Stimulated activated CD8-positive, alpha-beta memory T cell treated with anti-CD3 and anti-CD28 coated beads, Interleukin-12 subunit alpha, Interleukin-12 subunit beta, amount 100 ng/mL, for 24 hours (primary cell): ENCODE measurements around the gene KCNK3.
"Not testable (repeated sequence)": the region's sequence is repeated elsewhere in the genome, so short reads cannot be mapped to it uniquely, and the experiment has no call there.

Source experiments
- DNase-seq: peaks from one replicate; pipeline ENCODE4 v3.0.0-alpha.2; 2020; ENCODE audit errors: extremely low read depth

Gene KCNK3

DNA sequence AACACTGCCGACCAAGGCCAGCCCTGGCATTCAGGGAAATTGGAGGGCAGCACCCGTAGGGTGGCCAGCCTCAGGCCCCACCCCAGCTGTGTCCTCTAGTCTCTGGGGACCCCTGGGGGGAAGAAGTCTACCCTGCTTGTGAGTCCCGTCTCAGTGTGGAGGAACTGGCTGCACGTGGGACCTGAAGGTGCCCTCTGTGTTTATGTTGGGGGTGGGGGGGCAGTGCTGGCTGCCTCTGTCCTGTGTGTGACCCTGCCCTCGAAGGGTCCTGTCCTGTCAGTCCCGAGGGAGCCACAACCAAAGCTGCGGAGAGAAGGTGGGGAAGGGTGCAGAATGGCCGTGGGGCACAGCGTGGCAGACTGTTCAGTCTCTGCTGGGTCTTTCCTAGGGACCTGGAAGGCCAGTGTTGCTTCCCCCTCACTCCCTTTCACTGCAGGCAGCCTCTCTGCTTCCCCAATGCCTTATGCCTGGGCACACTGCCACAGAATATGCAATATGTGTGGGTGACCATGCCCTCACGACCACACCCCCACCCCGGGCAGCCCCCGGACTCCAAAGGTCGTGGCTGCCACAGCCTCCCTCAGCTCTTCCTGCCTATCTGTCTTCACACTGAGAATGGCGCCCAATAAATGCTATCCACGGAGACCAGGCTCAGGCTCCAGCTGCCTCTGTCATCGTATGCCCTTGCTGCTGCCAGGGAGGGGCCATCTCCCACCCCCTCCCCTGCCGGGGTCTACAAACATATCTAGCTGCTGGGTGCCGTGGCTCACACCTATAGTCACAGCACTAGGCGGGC lies 38.2 kb downstream of the KCNK3 start:
- no peak for DNase-seq

DNA sequence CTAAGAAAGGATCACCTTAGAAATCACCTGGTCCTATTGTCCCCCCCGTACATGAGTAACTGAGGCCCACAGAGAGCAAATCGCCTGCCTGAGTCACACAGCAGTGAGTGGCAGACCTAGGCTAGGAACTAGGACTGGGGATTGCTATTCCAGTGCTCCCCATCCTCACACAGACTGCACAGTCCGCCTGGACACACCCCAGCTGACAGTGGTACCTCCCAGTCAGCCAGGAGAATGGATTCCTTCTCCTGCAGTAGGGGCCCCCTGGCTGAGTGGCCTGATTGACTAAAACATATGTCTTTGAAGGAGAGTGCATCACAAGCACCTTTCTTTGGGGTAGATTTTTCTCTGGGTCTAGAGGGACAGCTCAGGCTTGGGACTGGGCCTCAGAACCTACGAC lies 39.2 kb downstream of the KCNK3 start:
- DNase-seq, result no peak

GRCh38 chr2:26732446-26732845 lies 39.9 kb downstream of the KCNK3 start:
- DNase-seq, result no peak

DNA sequence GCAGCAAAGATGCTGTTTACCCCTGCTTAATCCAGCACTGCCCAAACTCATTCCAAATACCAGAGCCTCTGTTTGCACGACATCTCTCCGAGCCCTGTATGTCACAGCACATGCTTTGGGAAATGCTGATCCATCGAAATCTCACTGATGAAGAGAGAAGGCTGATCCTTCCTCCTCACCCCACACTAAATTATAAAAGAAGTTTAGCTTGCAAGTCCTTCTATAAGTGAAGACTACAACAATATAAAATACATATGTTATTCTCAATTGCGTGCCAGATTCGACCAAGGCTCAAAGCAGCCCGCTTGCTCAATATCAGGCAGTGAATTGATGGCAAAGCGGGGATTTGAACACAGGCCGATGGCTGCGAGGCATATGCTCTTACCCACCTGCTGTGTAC lies 40.9 kb downstream of the KCNK3 start:
- no peak for DNase-seq

GRCh38 chr2:26735097-26735496 lies 42.6 kb downstream of the KCNK3 start:
- DNase-seq, result no peak

DNA sequence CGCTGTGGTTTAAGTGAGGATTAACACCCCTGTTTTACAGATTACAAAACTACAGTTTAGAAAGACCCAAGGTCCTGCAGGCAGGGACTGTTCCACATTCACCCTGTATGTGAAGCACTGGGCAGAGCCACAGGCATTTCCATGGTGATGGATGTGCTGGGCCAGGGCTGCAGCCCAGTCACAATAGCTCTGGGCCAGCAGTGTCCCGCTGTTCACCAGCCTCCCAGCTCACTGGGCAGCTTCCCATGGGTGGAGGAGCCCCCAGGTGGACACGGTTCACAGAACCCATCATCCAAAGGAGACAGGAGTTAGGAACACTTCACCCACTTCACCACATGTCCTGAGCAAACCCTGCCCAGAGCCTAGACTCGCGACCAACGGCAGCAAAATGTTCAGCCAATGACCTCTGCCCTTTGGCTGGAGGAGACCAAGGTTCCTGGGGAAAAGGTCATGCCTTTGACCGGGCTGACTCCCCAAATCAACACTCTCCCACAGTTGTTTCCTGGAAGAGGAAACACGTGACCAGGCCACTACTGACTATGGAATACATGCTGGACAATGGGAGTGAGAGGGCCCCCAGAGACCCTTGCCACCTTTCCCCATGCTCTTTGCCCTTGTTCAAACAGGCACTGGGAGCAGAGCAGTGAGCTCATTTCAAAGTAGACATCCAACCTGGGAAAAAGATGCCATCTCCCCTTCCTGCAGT lies 43.5 kb downstream of the KCNK3 start:
- DNase-seq, result no peak

- DNase-seq, result no peak
Measured at GRCh38 chr2:26737221-26737620, 44.7 kb downstream of the KCNK3 start.

DNA sequence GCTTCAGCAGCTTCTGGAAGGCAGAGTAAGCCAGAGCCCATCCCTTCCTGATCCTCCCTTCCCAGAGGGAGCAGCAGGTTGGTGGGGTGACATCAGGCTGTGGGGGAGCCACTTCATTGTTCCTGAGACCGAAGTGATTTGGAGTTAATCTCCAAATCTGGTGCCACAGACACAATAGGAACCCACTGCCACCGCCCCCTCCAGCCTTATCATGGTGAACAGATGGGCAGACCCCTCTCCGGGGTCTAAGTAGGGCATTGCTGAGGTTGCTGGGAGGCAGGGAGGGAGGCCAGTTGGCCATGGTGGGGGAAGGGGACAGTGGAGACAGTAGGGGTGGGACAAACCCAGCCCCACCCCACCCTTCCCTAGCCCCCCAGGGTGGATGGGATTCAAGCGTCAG lies 46.0 kb downstream of the KCNK3 start:
- DNase-seq, result no peak

DNA sequence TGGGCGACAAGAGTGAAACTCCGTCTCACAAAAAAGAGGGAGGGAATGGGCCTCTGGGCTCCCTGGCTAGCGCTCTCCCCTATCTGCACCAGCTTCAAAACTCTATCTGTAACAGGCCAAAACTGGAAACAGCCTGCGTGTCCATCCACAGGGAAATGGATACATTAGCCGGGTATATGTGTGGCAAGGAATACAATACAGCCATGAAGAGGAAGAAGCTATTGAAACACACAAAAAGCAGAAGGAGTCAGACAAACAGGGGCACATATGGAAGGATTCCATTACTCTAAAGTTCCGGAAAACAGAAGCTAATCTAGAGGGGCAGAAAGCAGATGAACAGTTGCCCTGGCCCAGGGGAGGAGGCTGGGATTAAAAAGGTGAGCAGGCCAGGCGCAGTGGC lies 47.0 kb downstream of the KCNK3 start:
- DNase-seq, result no peak

- DNase-seq, result no peak
Measured at GRCh38 chr2:26740346-26740745, 47.8 kb downstream of the KCNK3 start.

DNA sequence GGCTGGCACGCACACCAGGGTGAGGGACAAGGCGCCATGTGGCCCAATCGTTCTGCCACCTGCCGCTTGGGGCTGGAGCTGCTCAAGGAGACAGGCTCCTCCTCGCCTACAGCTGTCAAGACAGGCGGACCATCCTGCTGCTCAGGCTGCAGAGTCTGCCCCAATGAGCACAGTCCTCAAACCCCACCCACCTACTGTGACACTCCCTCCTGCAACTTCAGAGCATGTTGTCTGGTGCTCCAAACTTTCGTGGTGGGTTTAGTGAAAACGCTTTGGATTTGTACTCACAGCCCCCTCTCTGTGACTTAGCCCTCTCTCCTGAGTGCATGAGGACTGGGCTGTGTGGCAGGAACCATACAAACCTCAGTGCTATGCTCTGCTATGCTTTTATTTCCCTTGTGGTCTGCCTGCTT lies 48.4 kb downstream of the KCNK3 start:
- no peak for DNase-seq

DNA sequence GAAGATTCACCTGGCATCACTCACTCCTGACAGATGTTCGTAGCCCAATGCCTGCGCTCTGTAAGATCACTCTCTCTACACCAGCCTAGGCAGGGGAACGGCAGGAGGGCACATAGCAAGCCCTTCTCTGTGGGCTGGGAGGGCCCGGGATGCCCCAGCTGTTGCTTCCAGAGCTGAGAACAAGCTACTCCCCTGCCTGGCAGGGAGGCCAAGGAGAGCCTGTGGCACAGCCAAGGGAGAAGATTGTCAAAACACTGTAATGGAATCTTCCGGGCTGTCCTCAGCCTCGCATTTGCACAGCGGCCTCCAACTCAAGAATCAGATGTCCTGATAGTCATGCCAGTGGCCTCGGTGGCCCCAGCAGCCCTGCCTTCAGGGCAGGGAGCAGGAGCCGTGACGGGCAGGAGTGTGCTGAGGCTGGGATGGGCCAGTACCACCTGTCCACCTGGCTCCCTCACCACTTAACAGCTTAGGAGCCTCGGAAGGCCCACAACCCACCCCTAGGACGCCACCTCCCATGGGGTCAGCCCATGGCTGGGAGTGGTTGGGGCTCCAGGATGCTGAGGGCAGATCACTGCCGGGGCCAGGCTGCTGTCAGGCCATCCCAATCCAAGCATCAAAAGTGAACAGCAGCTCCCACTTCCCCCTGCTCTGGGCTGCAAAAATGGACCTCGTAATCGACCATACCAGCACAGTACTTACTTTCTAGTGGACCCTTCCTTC lies 49.7 kb downstream of the KCNK3 start:
- no peak for DNase-seq

DNA sequence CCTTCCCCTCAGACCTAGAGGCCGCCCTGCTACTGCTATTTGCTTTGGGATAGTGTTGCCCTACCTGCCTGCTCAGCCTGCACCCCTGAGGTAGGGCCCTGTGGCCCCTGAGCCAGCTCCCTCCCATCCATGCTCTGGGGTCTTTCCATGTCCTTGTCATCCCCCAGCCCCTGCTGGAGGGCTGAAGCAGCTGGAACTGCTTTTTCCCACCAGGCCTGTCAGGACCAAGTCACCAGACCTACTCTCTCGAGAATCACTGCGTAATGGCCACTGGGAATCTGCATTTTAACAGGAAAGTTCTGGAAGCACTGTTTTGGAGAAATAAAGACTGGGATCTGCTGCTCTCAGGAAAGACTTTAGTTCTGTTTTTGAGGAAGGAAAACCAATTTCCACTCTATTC lies 51.3 kb downstream of the KCNK3 start:
- no peak for DNase-seq

DNA sequence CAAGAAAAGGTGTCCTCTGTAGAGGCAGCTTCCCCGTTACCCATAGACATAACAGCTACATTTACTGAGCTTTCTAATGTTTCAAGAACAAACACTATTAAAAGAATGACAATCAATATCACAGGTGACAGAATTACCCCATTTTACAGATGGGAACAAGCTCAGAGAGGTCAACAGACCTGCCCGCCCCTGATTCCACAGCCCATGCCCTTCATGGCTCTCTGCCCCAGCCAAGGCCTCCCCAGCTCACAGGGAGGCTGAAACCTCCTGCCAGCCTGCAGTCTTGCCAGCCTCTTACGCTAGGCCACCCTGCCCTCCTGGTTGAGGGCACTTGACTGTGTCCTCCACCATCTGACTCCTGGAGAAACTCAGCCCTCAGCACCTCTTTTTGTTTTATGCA lies 52.4 kb downstream of the KCNK3 start:
- DNase-seq, result no peak

DNA sequence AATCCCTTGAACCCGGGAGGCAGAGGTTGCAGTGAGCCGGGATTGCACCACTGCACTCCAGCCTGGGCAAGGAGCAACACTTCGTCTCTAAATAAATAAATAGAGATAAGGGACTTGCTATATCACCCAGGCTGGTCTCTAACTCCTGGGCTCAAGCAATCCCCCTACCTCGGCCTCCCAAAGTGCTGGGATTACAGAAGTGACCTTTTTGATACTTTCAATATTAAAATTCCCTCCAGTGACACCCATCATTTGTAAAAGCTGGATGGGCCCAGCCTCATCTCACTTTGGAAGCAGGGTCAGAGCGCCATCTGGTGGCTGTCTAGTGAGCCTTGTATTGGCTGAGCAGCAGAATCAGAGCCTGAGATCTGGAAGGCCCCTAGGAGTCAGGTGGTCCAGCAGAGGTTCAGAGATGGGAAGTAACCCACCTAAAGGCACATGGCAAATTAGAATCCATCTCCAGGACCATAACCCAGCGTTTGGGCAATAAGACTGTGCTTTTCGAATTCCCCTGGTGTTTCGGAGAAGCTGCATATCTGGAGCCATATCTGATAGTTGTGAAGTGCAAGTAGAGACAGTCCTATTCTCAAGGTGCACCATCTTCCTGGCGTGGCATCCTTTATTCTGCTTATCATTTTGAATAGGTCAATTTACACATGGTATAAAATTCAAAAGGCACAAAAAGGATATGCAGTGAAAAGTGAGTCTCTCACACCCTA lies 53.2 kb downstream of the KCNK3 start:
- DNase-seq, result peak; percentile 44

- no peak for DNase-seq
Measured at GRCh38 chr2:26746934-26747333, 54.4 kb downstream of the KCNK3 start.

DNA sequence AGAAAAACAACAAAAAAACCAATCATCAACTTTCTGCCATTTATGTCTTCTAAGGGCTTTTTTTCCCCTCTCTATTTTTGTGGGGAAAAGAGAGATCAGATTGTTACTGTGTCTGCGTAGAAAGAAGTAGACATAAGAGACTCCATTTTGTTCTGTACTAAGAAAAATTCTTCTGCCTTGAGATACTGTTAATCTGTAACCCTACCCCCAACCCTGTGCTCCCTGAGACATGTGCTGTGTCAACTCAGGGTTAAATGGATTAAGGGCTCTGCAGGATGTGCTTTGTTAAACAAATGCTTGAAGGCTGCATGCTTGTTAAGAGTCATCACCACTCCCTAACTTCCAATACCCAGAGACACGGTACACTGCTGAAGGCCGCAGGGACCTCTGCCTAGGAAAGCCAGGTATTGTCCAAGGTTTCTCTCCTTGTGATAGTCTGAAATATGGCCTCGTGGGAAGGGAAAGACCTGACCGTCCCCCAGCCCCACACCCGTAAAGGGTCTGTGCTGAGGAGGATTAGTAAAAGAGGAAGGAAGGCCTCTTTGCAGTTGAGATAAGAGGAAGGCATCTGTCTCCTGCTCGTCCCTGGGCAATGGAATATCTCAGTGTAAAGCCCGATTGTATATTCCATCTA lies 57.4 kb downstream of the KCNK3 start:
- DNase-seq, result not testable (repeated sequence)

DNA sequence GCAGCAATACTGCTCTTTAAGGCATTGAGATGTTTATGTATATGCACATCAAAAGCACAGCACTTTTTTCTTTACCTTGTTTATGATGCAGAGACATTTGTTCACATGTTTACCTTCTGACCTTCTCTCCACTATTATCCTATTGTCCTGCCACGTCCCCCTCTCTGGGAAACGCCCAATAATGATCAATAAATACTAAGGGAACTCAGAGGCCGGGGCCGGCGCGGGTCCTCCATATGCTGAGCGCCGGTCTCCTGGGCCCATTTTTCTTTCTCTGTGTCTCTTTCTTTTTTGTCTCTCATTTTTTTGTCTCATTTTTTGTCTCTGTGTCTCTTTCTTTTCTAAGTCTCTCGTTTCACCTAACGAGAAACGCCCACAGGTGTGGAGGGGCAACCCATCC lies 57.9 kb downstream of the KCNK3 start:
- DNase-seq, result not testable (repeated sequence)

- DNase-seq, result no peak
Measured at GRCh38 chr2:26752656-26753055, 60.1 kb downstream of the KCNK3 start.

DNA sequence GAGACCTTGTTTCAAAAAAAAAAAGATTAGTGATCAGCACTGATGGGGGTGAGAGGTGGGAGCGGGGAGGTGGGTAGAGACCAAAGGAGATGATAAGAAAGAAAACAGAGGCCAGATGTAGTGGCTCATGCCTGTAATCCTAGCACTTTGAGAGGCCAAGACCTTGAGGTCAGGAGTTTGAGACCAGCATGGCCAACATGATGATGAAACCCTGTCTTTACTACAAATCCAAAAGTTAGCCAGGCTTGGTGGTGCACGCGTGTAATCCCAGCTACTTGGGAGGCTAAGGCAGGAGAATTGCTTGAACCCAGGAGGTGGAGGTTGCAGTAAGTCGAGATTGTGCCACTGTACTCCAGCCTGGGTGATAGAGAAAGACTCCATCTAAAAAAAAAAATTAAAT lies 62.0 kb downstream of the KCNK3 start:
- no peak for DNase-seq

DNA sequence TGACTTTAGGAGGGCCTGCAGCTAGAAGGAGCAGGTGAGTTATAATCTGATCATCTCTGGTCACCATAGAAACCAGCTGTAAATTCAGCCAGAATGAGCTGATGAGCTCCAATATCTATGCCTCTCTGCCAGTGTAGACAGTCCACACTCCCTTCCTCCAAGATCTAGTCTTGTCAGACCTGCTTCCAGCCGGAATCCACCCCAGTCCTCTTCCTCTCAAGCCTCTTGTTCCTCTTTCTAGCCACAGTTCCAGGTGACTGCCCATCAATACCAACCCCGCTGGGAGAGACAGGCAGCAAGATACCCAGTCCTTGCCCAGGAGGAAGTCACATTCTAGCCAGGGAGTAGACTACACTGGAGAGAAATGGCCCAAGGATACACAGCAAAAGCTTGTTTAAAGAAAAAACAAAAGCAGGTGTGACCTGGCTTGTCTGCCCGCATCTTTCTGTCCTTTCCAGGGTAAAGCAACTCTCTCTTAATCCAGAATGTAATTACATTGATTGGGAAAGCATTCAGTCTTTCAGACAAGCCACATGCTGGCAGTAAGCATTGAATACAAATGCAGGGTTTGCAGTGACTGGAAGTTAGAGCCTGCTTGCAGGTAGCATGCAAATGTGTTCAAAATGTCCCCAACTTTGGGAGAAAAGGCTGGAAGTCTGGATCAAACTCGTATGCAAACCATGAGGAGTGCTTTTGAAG lies 62.6 kb downstream of the KCNK3 start:
- no peak for DNase-seq
